HUES6 (cell line): Measurements from ENCODE around the gene ZNF592.
"Not testable (repeated sequence)": the region's sequence is repeated elsewhere in the genome, so short reads cannot be mapped to it uniquely, and the experiment has no call there.

ENCODE experiments used
- H3K27ac ChIP-seq: 2 replicates; pipeline ENCODE4 v1.7.0; 2013; ENCODE audit warnings: low read depth, mild to moderate bottlenecking, low read length, inconsistent platforms
- H3K27me3 ChIP-seq: 2 replicates; pipeline ENCODE4 v1.6.1; 2013; ENCODE audit warnings: low read length; ENCODE audit not compliant: control insufficient read depth, insufficient read depth
- H3K36me3 ChIP-seq: 2 replicates; pipeline ENCODE4 v1.6.1; 2013; ENCODE audit warnings: low read length; ENCODE audit not compliant: control insufficient read depth, insufficient read depth
- H3K4me1 ChIP-seq: 2 replicates; pipeline ENCODE4 v1.6.1; 2013; ENCODE audit warnings: low read length; ENCODE audit not compliant: control insufficient read depth, insufficient read depth
- H3K4me3 ChIP-seq: 2 replicates; pipeline ENCODE4 v1.5.1; 2013; ENCODE audit warnings: low read depth, low read length
- H3K9ac ChIP-seq: one replicate; pipeline ENCODE4 v1.6.1; 2013; ENCODE audit warnings: mild to moderate bottlenecking, low read length
- H3K9me3 ChIP-seq: 2 replicates; pipeline ENCODE4 v1.6.1; 2013; ENCODE audit warnings: low read depth, low read length; ENCODE audit not compliant: control insufficient read depth, insufficient read depth

The ZNF592 gene

DNA sequence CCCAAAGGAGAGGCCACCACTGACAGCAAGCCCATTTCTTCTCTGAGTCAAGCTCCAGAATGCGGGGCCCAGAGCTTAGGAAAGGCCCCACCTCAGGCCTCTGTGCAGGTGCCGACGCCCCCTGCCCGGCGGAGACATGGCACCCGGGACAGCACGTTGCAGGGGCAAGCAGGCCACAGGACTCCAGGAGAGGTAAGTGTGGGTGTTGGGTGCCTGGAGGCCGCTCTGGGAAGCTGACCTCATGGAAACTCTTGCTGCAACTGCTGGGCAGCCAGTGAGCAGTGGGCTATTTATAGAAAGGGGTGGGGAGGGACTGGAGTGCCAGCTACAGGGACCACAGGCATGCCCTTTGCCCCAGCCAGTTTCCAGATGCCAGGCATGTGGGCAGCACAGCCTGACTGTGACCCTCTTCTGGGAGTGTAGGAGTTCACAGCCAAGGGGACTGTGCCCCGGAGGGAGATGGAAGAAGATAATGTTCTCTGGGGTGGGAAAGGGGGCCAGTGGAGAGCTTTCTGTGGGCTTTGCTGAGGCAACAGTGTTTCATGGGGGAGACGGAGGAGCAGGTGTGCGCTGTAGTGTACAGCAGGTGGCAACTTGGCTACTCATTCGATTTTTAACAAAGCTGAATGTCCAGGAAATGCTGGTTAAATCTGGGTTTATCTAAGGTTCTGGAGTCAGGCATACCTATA, 92.5 kb downstream of the ZNF592 start:
- H3K27me3 ChIP-seq: no peaks in the 10 kb centered on the region
- H3K27ac ChIP-seq: no peak overlapping the region
- H3K4me3 ChIP-seq: no peak overlapping the region
- no peak overlapping the region for H3K9ac ChIP-seq
- peaks cover 15% of the 10 kb centered on the region; the same call in 1 of the 2 replicates for H3K36me3 ChIP-seq
- H3K9me3 ChIP-seq: no peaks in the 10 kb centered on the region
- no peaks in the 10 kb centered on the region for H3K4me1 ChIP-seq

- Histone ChIP-seq H3K4me1 (no peaks in the 10 kb centered on the region), H3K9me3 (peaks cover 2% of the 10 kb centered on the region; the same call in 1 of the 2 replicates), H3K36me3 (peaks cover 15% of the 10 kb centered on the region; the same call in 1 of the 2 replicates), H3K27me3 (no peaks in the 10 kb centered on the region), H3K9ac (no peak overlapping the region), H3K4me3 (no peak overlapping the region), H3K27ac (no peak overlapping the region)
Measured at GRCh38 chr15:84842781-84843180, 94.4 kb downstream of the ZNF592 start.

DNA sequence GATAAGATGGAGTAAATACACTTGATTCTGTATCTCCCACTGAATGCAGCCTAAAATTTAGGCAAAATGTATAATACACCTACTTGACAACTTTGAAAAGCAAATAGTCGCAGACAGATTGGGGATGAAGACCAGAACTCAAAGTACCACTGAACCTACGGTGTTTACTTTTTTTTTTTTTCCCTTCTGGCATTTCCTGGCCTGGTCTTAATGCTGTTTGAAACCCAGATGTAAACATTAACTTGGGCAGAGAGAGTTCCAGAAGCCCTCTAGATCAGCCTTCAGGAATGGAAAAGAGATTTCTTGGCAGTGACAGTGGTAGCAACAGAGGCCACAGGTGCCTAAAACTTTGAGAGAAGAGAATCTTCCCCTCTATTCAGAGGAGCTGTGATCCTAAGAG, 96.6 kb downstream of the ZNF592 start:
- Histone ChIP-seq H3K4me1 (no peaks in the 10 kb centered on the region), H3K27me3 (no peaks in the 10 kb centered on the region), H3K9me3 (peaks cover 2% of the 10 kb centered on the region; the same call in 1 of the 2 replicates), H3K27ac (no peak overlapping the region), H3K9ac (no peak overlapping the region), H3K36me3 (peaks cover 5% of the 10 kb centered on the region; the same call in 1 of the 2 replicates), H3K4me3 (no peak overlapping the region)

DNA sequence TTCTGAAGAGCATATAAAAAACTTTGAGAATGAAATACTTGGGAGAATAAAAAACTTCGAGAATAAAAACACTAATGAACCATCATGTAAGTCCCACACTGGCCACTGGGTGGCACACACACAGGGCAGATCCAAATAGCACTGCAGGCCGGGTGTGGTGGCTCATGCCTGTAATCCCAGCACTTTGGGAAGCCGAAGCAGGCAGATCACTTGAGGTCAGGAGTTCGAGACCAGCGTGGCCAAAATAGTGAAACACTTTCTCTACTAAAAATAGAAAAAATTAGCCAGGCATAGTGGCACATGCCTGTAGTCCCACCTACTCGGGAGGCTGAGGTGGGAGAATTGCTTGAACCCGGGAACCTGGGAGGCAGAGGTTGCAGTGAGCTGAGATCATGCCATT, 97.2 kb downstream of the ZNF592 start:
- not testable (repeated sequence) for H3K27ac ChIP-seq, H3K36me3 ChIP-seq, H3K27me3 ChIP-seq, H3K4me1 ChIP-seq, H3K4me3 ChIP-seq, H3K9ac ChIP-seq, H3K9me3 ChIP-seq

DNA sequence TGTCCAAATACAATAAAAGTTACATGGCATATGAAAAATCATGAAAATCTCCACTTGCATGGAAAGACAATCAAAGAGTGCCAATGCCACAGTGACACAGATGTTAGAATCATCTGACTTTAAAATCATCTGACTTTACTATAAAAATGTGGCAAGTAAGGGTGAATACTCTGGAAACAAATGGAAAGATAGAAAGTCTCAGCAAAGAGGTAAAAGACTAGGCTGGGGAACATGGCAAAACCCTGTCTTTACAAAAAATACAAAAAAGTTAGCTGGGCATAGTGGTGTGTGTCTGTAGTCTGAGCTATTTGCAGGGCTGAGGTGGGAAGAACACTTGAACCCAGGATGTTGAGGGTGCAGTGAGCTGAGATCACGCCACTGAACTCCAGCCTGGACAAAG, 97.9 kb downstream of the ZNF592 start:
- no peaks in the 10 kb centered on the region for H3K27me3 ChIP-seq
- no peak overlapping the region for H3K27ac ChIP-seq
- no peak overlapping the region for H3K4me3 ChIP-seq
- H3K36me3 ChIP-seq: no peaks in the 10 kb centered on the region; the same call in 1 of the 2 replicates
- no peak overlapping the region for H3K9ac ChIP-seq
- H3K9me3 ChIP-seq: peaks cover 2% of the 10 kb centered on the region; the same call in 1 of the 2 replicates
- no peaks in the 10 kb centered on the region for H3K4me1 ChIP-seq

DNA sequence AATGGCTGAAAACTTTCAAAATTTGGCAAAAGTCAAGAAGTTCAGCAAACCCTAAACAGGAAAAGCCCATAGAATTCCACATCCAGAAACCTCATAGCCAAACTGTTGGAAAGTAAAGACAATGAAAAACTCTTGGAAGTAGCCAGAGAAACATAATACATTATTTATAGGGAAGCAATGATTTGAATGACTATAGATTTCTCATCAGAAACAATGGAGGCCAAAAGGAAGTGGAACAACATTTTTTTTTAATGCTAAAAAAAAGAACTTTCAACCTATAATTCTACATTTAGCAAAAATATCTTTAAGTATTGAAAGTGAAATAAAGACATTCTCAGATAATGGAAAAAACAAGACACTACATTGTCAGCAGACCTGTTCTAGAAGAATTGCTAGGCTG, 99.0 kb downstream of the ZNF592 start:
- no peak overlapping the region for H3K27ac ChIP-seq
- H3K9ac ChIP-seq: no peak overlapping the region
- H3K4me1 ChIP-seq: no peaks in the 10 kb centered on the region
- no peaks in the 10 kb centered on the region for H3K36me3 ChIP-seq
- no peaks in the 10 kb centered on the region for H3K27me3 ChIP-seq
- peaks cover 2% of the 10 kb centered on the region; the same call in 1 of the 2 replicates for H3K9me3 ChIP-seq
- no peak overlapping the region for H3K4me3 ChIP-seq

DNA sequence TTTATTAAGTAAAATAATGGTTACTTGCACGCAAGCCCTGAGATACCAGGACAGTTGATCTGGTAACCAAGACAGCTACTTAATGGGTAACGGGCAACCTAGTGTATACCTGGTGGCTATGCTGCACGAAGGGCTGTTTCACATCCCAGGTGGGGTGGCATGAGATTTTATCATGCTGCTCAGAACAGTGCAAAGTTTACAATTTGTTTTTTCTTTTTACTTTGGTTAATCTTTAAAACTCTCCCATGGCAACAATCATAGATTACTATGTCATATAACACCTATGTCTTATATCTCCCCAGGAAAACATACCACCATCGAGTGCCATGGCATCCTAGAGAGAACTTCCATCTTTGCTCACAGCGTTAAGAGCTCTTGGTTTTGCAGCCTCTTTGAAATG, 103.8 kb downstream of the ZNF592 start:
- Histone ChIP-seq H3K4me1 (no peaks in the 10 kb centered on the region), H3K4me3 (no peak overlapping the region), H3K27me3 (no peaks in the 10 kb centered on the region), H3K36me3 (peaks cover 13% of the 10 kb centered on the region), H3K9ac (no peak overlapping the region), H3K9me3 (no peaks in the 10 kb centered on the region; the same call in 1 of the 2 replicates), H3K27ac (no peak overlapping the region)

- Histone ChIP-seq H3K4me3 (no peak overlapping the region), H3K27ac (no peak overlapping the region), H3K9me3 (no peaks in the 10 kb centered on the region), H3K4me1 (no peaks in the 10 kb centered on the region), H3K9ac (no peak overlapping the region), H3K36me3 (peaks cover 34% of the 10 kb centered on the region), H3K27me3 (no peaks in the 10 kb centered on the region)
Measured at GRCh38 chr15:84855136-84855535, 106.7 kb downstream of the ZNF592 start.

GRCh38 chr15:84855765-84856164, 107.4 kb downstream of the ZNF592 start:
- no peaks in the 10 kb centered on the region for H3K4me1 ChIP-seq
- H3K4me3 ChIP-seq: no peak overlapping the region
- no peak overlapping the region for H3K9ac ChIP-seq
- no peaks in the 10 kb centered on the region for H3K27me3 ChIP-seq
- H3K36me3 ChIP-seq: peaks cover 34% of the 10 kb centered on the region
- no peaks in the 10 kb centered on the region for H3K9me3 ChIP-seq
- no peak overlapping the region for H3K27ac ChIP-seq
